Heart left ventricle (tissue), 13 donors: ENCODE data around the gene PANK1.

Experiments used
- POLR2A ChIP-seq, 2 donors: fragments of 450-650 bp; IDR thresholded peaks; one replicate each; pipeline ENCODE4 v1.6.1; 2017; ENCODE audit warnings: antibody characterized with exemption in 2 of 2, mild to moderate bottlenecking in 2 of 2, moderate library complexity in 2 of 2
- TF ChIP-seq, protein P1 (sequence below), 12 donors: fragments of 200-600 bp; sonication (generic) in 4 of 12; IDR thresholded peaks; one replicate each; pipeline versions ENCODE4 v1.5.0 to v1.8.0; 2018 to 2022; ENCODE audit warnings: antibody characterized with exemption in 12 of 12, mild to moderate bottlenecking in 5 of 12
- donor health status: ischemic (EF 13 %, LVEDD 7.1; RV severe dilation, severe dysfunction).
- donor health status: DM: no; HTN: yes; CAD: no.
- donor health status: DM: no; HTN: no; CAD: no.
- donor health status: ischemic (EF 25% LVEDD 6.9; RV normal size, moderate dysfunction).
- donor health status: ischemic (EF 25% LVEDD 5.7; RV mildly dilated, moderate dysfunction).
- donor health status: ischemic (EF 35%, LVEDD 5.7; RV mildly dilated, moderate dysfunction).
- donor health status: nonischemic (EF 11% LVEDD 7.7; RV severe dilation, severe dysfunction).
- donor health status: DM: yes; HTN: yes; CAD: no.
- donor health status: PGD.
- donor health status: ischemic (EF 29% LVEDD 5.4; RV normal size, mild dysfunction).
- donor health status: nonischemic (EF 23%, LVEDD 6.1; RV moderate dilation, normal function).

- TF ChIP-seq, protein P1, sequence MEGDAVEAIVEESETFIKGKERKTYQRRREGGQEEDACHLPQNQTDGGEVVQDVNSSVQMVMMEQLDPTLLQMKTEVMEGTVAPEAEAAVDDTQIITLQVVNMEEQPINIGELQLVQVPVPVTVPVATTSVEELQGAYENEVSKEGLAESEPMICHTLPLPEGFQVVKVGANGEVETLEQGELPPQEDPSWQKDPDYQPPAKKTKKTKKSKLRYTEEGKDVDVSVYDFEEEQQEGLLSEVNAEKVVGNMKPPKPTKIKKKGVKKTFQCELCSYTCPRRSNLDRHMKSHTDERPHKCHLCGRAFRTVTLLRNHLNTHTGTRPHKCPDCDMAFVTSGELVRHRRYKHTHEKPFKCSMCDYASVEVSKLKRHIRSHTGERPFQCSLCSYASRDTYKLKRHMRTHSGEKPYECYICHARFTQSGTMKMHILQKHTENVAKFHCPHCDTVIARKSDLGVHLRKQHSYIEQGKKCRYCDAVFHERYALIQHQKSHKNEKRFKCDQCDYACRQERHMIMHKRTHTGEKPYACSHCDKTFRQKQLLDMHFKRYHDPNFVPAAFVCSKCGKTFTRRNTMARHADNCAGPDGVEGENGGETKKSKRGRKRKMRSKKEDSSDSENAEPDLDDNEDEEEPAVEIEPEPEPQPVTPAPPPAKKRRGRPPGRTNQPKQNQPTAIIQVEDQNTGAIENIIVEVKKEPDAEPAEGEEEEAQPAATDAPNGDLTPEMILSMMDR (IDR thresholded peaks at IDR 0.05) = no peak
- TF ChIP-seq POLR2A (IDR thresholded peaks at IDR 0.05) = no peak
These were observed 23.5 kb upstream of the PANK1 start for GRCh38 chr10:89668386-89669071.
